EH (cell line): ENCODE results near the gene FAM53B.

Experiments
- DNase-seq: peaks from one replicate; pipeline ENCODE4 v3.0.0-alpha.2; 2015; ENCODE audit warnings: low read depth

Gene FAM53B

DNA sequence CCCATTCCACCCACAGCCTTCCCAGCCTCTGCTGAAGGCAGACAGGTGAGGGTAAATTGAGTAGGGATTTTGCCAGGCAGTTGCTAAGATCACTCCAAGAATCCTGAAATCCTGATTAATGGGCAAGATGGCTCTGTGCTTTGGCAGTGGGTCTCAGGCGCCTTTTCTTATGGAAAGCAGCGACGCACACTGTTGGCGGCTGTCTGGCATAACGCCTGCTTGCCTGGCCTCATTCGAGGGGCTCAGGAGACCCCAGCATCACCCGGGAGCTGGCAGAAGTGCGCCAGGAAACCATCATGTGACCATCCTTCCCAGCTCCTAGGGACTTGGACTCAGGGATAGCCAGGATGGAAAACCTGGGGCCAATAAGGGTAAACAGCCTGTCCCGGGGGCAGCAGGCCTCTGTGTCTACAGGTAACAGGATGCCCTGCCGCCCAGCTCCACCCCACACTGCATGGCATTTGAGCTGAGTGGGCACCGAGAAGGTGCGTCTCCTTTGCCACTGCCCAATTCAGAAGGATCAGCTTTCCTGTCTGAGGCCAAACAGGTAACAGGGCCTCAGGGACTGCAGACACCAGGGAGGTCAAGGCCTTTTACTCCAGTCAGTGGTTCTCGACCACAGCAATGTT is 98.6 kb downstream of the FAM53B start:
- no peak for DNase-seq

DNA sequence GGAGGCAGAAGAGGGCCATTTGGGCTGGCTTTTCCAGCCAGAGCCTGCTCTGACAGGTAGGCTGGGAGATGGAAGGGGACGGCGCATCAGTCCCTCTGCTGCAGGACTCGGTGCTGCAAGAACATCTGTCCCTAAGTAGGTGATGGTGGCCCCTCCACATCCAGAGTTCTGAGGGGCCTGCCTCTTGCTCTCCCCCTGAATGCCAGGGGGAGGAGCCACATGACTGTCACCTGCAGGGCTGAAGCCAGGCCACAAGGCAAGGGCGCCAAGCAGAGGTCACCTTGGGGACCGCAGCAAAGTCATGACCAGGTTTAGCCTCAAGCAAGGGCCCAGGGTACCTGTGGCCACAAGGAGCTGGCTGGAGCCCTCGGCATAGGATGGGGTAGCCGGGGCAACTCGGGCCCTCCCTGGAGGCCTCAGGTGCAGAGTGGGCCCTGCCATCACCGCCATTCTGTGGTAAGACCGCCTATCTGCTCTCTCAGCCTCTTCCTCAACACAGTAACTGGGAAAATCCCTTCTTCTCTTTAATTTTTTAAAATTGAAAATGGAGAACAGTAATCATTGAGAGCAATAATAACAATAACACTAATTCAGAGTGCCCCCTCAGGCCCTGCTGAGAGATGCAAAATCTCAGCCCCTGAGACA is 99.3 kb downstream of the FAM53B start:
- no peak for DNase-seq

DNA sequence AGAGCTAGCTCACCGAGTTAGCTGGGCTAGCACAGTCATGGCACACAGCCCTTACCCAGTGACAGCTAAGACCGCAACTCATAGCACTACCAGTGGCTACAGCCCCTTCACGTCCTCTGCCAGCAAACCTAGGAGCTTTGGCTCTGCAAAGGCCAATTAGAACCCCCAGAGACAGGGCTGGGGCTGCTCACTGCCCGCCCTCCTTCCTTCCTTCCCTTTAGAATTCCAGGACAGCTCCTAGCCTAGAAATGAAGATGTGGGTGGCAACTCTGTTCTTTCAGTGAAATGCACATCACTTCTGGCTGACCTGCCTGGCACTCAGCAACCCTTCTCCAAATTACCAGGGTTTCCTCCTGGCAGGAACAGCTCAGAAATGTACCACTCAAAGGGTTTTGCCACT is 99.9 kb downstream of the FAM53B start:
- DNase-seq = no peak

DNA sequence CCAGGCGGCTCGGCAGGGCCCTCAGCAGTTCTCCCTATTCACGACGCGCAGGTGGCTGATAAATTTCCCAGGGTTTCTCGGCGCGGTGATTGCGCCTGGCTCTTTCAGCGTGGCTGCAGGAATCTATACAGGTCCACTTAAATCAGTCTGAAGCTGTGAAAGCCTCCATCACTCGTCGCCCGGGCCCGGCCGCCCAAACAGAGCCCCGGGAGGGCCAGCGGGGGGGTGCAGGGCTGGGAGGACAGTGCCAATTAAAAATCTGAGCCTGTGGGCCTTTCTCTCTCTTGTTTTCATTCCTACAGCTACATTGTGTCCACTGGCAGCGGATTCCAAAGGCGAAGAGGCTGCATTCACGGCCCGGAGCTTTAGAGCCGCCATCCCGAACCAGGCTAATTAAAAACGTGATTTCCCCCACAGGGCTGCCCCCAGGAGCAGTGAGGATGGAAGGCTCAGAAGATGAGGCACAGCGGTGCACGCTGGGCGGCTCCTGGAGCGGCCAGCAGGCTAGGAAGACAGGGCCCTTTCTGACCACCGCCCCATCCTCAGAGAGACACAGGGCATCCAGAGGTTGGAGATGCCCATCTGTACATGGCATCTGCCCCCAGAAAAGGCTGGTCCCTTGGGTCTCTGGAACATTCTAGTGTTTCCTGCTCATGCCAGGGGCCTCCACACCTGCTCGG is 100.7 kb downstream of the FAM53B start:
- no peak for DNase-seq

DNA sequence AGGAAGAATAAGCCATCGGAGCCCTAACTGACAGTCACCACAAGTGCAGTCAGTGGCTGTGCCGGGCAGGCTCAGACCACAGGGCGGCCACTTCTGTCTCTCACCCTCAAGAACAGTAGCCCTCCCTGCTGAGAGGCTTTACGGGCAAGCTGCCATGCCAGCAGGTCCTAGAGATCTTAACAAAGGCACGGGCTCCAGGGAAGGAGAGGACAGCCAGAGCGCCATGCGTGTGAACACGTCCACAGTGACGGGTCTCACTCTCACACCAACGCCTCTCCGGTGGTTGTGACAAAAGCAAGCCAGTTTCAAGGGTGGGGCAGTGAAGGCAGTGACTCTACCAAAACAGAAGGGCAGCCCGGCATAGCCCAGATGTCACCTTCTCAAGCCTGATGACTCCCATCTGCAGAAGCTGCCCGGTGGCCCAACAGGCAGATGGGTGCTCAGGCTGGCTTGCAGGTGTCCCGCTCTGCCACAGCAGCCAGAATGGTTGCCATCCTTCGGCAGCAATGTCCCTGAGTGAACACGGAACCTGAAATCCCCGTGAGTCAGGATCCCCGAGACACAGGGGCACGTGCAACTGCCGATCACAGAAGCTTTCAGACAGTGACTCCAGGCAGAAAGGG is 102.0 kb downstream of the FAM53B start:
- DNase-seq = no peak

DNA sequence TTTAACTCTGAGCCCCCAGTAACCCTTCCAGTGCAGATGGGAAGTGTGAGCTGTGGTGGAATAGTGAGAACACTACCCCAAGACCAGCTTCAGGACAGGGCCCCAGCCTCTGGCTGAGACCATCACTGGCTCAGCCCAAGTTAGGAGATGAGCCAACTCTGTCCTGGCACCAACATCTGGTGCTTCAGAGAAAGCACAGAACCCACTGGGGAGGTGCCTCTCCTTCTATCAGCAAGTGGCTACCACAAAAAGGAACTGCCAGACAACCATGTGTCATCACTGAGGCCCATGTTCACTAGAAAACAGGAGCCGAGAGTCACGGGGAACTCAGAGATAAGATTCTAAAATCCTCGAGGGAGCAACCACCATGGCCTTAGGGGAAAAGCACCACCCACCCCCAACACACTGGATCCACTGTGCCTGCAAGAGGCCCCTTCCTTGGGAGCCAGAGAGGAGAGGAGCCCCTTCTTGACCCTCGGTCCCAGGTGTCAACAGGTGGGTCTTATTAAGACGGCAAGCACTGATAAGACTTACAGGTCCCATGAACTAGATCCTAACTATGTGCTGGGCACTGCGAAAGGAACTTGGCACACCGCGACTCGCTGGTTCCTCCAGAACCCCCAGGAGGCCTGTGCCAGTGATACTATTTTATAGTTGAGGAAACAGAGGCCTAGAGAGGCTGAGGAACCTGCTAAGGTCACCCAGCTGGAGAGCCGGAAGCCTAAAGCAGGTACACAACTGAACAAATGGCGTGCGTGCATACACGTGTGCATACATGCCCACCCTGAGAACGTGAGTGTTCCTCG is 102.7 kb downstream of the FAM53B start:
- peak; percentile 46 for DNase-seq

DNA sequence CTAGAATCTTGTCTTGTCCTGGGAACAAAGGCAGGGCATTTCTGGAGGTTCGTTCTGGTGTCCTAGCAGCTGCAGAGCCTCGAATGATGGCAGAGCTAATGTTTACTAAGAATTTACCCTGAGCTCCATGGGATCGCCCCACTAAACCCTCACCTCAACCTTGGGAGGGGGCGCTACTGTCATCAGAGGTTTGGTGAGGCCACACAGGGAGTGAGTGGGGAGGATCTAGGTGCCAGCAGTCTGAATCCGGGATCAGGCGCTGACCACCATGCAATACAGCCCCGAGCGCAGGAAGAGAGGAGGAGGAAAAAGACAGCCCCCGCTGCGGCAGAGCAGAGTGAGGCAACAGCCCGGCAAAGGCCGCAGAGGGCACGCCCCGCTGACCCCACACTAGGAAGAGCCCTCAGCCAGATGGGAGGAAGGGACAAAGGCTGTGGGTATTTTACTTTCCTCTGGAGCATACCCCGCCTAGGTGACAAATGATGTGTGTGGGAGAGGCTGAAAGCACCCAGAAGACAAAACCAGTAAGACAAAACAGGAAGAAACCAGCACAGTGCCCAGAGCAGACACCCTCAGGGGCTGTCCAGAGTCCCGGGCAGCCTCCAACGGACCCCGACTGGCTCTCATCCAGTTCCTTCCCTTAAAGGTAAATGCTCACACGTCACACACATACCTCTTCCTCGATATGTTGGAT is 103.5 kb downstream of the FAM53B start:
- DNase-seq = no peak

DNA sequence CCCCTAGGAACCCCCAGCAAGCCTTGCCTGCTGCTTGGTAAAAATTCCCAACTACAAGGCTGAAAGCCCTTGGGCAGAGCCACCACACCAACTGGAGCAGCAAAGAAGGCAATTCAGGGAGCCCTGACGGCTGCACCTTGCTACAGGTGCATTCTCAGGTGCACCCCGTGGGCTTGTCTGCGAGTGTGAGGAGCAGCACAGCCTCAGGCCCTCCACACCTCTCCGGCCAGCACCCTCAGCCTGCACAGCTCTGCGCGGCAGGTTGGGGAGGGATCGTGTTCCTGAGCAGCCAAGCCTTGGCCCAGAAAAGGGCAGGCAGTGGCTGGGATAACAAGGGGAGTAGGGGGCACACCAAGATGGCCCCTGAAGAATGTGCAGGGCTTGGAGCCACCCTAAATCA is 104.1 kb downstream of the FAM53B start:
- no peak for DNase-seq

DNA sequence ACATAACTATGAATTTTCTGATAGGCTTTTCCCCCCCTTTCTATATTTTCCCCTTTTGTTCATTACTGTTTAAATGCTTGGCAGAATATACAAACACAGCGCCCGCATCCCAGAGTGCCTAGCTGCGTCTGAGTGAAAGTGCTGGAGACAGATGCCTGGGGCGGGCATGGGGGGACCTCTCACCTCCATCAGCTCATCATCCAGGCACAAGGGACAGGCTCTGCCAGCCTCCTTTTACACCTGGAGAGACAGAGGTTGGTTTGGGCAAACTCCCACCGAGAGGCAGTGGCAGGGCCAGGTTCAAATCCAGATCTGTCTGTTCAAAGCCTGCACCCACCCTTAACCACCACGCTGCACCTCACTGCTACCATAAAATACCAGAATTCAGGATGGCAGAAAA is 104.5 kb downstream of the FAM53B start:
- no peak for DNase-seq

DNA sequence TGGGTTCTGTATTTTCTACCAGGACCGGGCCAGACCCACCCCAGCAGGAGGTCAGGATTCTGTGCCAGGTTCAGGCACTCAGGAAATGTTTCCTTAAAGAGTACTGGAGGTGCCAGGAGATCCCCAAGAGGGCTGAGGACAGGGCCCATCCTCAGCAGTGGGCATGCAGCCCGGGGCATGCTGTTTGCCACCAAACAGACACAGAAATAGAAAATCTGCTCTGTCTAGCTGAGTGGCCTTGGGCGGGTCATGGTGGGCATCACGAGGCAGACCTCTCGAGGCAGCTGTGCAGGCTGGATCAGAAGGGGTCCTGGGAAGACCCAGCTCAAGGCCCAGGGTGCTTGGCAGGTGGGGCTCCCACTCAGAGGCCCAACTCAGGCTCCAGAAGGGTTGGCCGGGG is 105.0 kb downstream of the FAM53B start:
- no peak for DNase-seq

DNA sequence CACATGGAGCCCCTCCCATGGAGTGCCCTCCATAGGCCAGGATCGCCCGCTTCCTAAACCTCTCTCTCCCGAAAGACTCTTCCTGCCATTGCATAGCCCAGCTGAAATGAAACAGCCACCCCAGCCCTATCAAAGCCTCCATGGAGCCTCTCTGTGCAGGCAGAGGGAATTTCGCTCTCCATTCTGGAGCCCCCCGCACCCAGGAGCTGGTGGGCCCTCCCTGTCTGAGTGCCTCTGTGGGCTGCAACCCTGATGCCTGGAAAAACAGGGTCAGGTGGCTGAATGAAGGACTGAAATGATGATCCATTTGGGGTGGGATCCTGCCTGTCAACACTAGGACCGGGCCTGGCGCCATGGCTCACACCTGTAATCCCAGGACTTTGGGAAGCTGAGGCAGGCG is 106.4 kb downstream of the FAM53B start:
- no peak for DNase-seq

DNA sequence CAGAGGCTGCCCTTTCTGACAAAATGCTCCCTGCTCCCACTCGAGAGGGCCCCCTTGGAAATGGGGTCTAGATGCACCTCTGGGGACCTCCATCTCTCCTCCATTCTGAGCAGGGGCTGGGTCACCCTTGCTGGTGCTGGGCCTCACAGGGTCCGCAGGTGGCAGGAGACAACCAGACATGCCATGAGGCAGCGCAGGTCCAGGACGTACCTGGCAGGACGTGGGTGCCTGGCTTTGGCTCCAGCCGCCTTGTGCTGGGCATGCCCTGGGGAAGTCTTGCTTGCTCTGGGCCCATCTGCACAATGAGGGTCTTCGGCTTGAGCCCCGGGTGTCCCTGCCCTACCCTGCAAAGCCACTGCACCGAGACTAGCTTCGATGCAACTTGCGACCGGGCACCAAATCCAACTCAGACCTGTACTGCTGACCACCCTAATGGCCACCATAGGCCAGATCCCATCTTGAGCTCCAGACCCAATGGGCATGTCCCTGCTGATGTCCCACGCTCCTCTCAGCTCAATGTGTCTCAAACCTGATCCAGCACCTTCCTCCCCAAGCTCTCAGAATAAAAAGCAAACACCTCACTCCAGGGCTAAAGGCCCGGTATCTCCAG is 107.0 kb downstream of the FAM53B start:
- no peak for DNase-seq

DNA sequence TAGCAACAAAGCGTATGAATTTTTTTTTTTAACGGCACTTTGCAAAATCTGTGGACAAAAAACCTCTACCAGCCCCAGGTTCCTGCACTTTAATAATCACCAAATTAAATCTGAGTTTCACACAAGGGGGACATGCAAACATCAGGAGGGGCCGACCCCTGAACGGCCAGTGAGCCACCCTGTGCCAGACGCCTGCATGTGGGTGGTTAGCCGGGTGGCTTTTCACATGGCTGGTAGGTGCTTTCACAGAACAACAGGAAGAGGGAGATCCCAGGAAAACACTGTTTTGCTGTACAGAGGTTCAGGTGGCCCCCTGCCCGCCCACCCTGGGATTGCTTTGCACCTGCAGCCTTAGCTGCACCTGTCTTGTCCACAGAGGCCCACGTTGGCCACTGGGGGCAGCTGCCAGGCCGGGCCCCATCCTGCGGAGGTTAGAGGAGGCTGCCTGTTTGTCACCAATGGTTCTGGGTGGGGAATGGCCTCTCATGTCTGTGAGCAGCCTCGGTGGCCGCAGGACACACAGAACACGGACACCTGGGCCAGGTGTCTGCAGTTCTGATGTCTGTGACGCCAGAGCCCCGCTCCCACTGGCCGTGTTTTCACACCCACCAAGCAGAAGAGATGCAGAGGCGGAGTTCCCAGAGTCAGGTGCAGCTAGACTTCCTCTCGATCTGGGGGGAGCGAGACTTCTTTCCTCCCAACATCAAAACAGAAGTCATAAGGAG is 107.7 kb downstream of the FAM53B start:
- no peak for DNase-seq

DNA sequence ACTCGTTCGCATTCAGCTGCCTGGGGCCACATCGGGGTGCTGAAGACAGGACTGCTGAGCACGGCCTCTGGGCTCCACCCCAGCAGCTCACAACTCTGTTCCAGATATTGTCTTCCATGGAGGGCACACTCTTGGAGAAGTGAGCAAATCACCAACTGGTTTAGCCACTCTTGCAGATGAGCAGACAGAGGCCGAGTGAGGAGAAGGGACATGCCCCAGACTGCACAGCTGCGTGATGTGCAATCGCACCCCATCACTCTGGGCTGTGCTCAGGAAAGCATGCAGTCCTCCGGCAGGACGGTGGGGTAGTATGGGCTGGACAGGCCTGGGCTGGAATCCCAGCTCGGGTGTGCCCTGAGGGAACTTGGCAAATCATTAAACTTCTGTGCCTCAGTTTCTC is 111.6 kb downstream of the FAM53B start:
- no peak for DNase-seq

DNA sequence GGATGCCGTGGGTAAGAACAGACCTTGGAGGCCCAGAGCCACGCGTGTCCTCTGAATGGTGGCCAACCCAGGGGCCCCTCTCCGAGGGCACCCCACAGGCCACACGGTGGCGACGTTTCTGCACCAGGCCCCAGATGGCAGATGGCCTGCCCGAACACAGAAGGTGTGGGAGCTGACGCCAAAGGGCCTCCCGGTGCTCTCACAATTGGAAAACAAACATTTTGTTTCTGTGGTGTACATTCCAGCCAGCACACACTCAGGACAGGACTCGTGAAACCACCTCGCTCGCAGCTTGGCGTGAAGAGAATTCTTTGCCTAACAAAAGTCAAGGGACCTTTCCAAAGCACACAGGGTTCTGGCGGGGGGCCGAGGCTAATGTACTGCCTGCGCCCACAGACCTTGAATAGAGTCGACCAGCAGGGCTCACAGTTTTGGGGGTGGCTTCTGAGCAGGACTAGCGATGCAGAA is 112.1 kb downstream of the FAM53B start:
- DNase-seq = no peak

DNA sequence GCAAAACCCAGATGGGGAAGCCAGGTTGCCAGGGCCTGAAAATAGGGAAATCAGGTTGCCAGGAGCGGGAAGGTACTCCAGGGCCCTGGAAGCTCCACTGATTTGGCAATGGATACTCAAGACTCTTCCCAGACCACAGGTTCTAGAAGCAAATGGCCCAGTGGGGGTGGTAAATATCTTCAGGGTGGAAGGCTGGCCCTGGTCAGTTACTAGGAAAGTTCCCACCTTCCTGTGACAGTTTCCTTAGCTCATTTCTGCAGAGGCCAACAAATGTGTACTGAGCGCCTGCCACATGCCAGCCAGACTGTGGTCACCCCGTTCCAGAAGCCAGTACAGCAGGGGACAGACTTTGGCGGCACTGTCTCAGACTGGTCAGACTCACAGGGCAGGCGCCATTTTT is 113.6 kb downstream of the FAM53B start:
- no peak for DNase-seq

DNA sequence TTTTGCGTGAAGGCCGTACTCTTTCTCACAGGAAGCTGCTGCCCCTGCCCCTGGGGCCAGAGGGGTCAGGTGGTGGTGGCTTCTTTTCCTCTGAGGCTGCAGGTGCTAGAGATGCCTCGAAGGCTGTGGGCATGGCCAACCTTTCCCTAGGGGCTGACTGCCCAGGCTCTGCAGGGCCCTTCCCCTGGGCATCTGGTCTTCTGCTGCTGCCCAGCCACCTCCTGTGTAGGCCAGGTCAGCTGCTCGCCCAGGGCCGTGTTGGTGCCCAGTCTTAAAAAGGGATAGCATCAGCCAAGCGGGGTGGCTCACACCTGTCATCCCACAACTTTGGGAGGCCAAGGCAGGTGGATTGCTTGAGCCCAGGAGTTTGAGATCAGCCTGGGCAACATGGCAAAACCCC is 114.3 kb downstream of the FAM53B start:
- no peak for DNase-seq

DNA sequence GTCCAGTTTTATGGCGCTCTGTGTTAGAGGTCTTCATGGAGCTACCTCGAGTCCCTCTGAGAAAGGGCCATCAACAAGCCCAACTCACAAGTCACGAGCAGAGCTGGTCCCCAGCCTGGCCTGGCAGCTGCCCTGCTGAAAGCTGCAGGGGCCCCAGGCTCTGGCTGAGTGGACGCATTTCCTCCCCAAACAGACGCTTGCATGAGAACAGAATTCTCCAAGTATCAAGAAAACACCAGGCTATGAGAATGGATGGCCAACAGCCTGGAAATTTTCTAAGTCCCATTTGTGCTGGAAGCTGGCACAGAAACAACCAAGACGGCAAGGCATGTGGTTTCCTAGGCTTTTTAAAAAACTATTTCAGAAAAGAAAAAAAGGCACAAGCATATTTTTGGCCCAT is 114.8 kb downstream of the FAM53B start:
- DNase-seq = no peak

DNA sequence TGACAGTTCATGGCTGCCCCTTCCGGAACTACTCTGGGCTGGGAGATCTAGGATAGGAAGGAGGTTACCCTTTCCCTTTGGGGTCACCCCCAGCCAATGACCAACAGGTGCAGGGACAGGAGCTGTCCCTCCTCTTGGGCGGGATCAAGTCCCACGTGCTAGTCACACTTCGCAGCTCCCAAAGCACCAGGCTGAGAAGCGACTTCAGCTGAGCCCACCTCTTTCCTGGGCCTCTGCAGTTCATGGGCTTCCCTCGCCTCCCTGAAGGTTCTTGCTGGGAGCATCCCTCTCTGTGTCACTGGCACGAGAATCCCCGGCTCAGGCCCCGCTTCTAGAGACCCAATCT is 115.5 kb downstream of the FAM53B start:
- no peak for DNase-seq

DNA sequence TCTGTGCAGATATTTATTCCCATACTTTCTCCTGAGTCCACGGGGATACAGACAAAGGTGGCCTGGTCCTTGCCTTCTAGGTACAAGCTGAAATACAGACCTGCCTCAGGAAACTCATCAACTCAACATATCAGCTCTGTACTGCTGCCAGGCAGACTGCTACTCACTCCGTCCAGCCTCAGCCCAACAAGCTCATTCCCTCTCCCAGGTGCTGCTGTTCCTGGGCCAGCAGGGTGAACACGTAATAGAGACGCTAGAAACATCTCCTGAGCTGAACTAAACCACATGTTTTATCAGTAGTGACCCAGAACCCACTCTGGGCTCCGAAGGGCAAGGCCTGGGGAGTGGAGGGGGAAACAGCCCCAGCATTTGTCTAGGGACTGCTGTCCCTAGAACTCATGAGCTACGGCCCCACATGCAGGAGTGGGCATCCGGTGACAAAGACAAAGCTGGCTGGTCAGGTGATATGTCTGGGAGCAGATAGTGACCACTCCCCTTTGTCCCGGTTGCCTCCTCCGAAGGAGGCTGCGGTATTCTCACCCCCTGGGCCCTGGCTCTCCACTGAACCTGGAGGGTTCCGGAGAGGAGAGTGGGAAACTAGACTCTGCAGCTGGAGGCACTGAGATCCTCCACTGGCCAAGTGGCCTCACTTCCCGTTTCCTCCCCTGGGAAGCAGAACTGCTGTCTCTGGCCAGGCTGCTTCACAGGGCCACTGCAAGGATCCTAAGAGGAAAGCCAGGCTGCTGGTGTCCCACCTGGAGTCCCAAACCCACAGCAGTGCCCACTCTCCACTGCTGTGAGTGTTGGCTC is 116.1 kb downstream of the FAM53B start:
- DNase-seq = no peak
